SK-N-SH treated with all-trans-retinoic acid at 6 μM for 48 hours (cell line): ENCODE measurements around the gene PRKCE.

Experiments used
- ATAC-seq: fragments of 200-7000 bp; cut with Tn5 transposase; 3 replicates; pipeline ENCODE4 v1.9.1; 2020; ENCODE audit warnings: mild to moderate bottlenecking, moderate library complexity
- BACH2 ChIP-seq: fragments of 250-450 bp; sonication (Bioruptor Pico); IDR thresholded peaks from 2 replicates; pipeline ENCODE4 v1.9.0; 2021; ENCODE audit warnings: mild to moderate bottlenecking, borderline replicate concordance
- CSDC2 ChIP-seq: fragments of 250-450 bp; sonication (Bioruptor Pico); IDR thresholded peaks from 2 replicates; pipeline ENCODE4 v1.5.0; 2020; ENCODE audit warnings: mild to moderate bottlenecking, moderate library complexity
- CSRNP3 ChIP-seq: fragments of 250-450 bp; sonication (Bioruptor Pico); IDR thresholded peaks from 2 replicates; pipeline ENCODE4 v1.5.1; 2021; ENCODE audit warnings: mild to moderate bottlenecking, moderate library complexity
- ESRRG ChIP-seq: fragments of 250-450 bp; sonication (Bioruptor Pico); IDR thresholded peaks from 2 replicates; pipeline ENCODE4 v1.6.1; 2021; ENCODE audit warnings: mild to moderate bottlenecking
- GLIS3 ChIP-seq: fragments of 250-450 bp; sonication (Bioruptor Pico); IDR thresholded peaks from 2 replicates; pipeline ENCODE4 v1.5.0; 2020; ENCODE audit warnings: mild to moderate bottlenecking, moderate library complexity
- ISL1 ChIP-seq: fragments of 250-450 bp; sonication (Bioruptor Pico); IDR thresholded peaks from 2 replicates; pipeline ENCODE4 v2.1.2; 2022; ENCODE audit warnings: mild to moderate bottlenecking, moderate library complexity
- OSR1 ChIP-seq: fragments of 250-450 bp; sonication (Bioruptor Pico); IDR thresholded peaks from 2 replicates; pipeline ENCODE4 v1.8.0; 2022; ENCODE audit warnings: moderate library complexity, mild to moderate bottlenecking, inconsistent platforms
- PATZ1 ChIP-seq: fragments of 250-450 bp; sonication (Bioruptor Pico); IDR thresholded peaks from 2 replicates; pipeline ENCODE4 v1.8.0; 2020; ENCODE audit warnings: mild to moderate bottlenecking, moderate library complexity, borderline replicate concordance
- POU6F1 ChIP-seq: fragments of 250-450 bp; sonication (Bioruptor Pico); IDR thresholded peaks from 2 replicates; pipeline ENCODE4 v1.8.0; 2021; ENCODE audit warnings: low read depth, mild to moderate bottlenecking, moderate library complexity, borderline replicate concordance
- SNAI2 ChIP-seq: fragments of 250-450 bp; sonication (Bioruptor Pico); IDR thresholded peaks from 2 replicates; pipeline ENCODE4 v1.5.0; 2020; ENCODE audit warnings: mild to moderate bottlenecking, moderate library complexity
- TCF4 ChIP-seq: fragments of 250-450 bp; sonication (Bioruptor Pico); IDR thresholded peaks from 2 replicates; pipeline ENCODE4 v1.8.0; 2021; ENCODE audit warnings: mild to moderate bottlenecking, moderate library complexity, borderline replicate concordance
- TOX ChIP-seq: fragments of 250-450 bp; sonication (Bioruptor Pico); IDR thresholded peaks from 2 replicates; pipeline ENCODE4 v1.8.0; 2021; ENCODE audit warnings: mild to moderate bottlenecking, moderate library complexity, borderline replicate concordance
- TSHZ2 ChIP-seq: fragments of 250-450 bp; sonication (Bioruptor Pico); IDR thresholded peaks from 2 replicates; pipeline ENCODE4 v1.5.0; 2020; ENCODE audit warnings: mild to moderate bottlenecking, moderate library complexity
- ZC3H10 ChIP-seq: fragments of 250-450 bp; sonication (Bioruptor Pico); IDR thresholded peaks from 2 replicates; pipeline ENCODE4 v1.5.1; 2021; ENCODE audit warnings: mild to moderate bottlenecking, moderate library complexity
- ZFP3 ChIP-seq: fragments of 250-450 bp; sonication (Bioruptor Pico); IDR thresholded peaks from 2 replicates; pipeline ENCODE4 v1.5.0; 2020; ENCODE audit warnings: mild to moderate bottlenecking, moderate library complexity
- ZFP30 ChIP-seq: fragments of 450-650 bp; formaldehyde crosslinking; IDR thresholded peaks from 2 replicates; pipeline ENCODE4 v1.5.0; 2022; ENCODE audit warnings: mild to moderate bottlenecking, moderate library complexity
- ZNF565 ChIP-seq: fragments of 450-650 bp; formaldehyde crosslinking; conservative IDR thresholded peaks from 2 replicates; pipeline ENCODE4 v1.5.0; 2020; ENCODE audit warnings: low read depth, mild to moderate bottlenecking, moderate library complexity
- ZNF70 ChIP-seq: fragments of 450-650 bp; formaldehyde crosslinking; IDR thresholded peaks from 2 replicates; pipeline ENCODE4 v1.5.0; 2020; ENCODE audit warnings: mild to moderate bottlenecking, moderate library complexity
- ZNF8 ChIP-seq: fragments of 450-650 bp; formaldehyde crosslinking; IDR thresholded peaks from 2 replicates; pipeline ENCODE4 v1.5.0; 2020; ENCODE audit warnings: mild to moderate bottlenecking, moderate library complexity
- TF ChIP-seq, protein P1 (sequence below): fragments of 250-450 bp; sonication (Bioruptor Pico); IDR thresholded peaks from 2 replicates; pipeline ENCODE4 v1.5.1; 2020; ENCODE audit warnings: low read depth, mild to moderate bottlenecking, moderate library complexity

PRKCE gene

DNA sequence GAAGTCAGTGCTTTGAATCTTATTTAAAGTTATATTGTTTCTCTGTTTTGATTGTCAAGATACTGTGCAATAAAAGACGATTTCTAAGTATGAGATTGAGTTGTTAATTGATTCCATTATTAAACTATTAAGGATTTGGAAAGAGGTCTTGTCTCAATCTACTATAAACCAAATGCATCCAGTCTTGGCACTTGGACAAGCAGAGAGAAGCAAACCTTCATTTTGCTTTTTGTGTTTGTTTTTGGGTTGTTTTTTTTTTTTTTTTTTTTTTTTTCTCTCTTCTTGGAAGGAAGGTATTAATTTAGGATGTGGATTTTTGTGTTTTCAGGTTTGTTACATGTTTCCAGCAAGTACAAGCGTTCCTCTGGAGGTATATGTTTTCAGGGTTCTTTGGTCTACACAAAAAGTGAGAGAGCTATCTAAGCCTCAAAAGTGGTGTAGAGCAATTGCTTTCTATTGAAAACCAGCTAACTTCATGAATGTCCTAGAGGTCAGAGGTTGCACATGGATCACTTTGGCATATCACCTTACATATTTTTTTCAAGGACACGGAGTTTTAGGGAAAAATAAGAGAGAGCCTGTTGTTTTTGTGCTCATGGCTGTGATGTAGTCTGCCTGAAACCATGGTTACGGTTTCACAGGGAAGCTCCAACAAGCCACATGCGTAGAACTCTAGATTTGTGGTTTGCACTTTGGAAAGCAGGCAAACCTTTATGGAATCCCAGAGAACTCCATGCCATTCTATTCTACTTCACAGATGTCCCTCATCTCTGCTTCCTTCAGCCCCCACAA lies 1.8 kb downstream of the PRKCE start:
- ATAC-seq, result no peak
- TF ChIP-seq TCF4 (no peak), ZNF70 (CRISPR knock-in tag) (no peak), SNAI2 (CRISPR knock-in tag) (no peak), CSDC2 (no peak), ZFP3 (CRISPR knock-in tag) (no peak)

DNA sequence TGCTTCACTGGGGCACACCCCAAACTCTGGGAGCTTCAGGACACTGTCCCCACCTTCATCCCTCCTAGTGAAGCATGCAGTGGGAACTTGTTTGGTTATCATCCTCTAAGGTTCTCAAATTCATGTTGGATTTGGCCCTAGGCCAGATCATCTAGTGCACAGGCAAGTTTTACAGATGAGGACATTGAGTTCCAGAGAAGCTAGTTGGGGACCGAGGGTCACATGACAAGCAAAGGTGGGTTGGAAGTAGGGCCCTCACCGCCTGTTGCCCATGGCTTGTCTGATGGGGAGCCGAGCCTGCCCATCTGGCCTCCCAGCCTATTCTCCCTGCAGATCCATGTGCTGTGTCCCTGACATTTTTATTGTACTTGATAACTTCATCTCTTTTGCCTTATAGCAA lies 2.8 kb downstream of the PRKCE start:
- TF ChIP-seq ZC3H10, result no peak
- TF ChIP-seq CSDC2, result no peak
- no peak for TF ChIP-seq POU6F1 (CRISPR knock-in tag)
- TF ChIP-seq TCF4, result no peak
- no peak for TF ChIP-seq CSRNP3 (CRISPR knock-in tag)
- no peak for TF ChIP-seq PATZ1 (CRISPR knock-in tag)
- TF ChIP-seq ZFP30 (CRISPR knock-in tag), result no peak
- TF ChIP-seq ZNF565 (CRISPR knock-in tag), result no peak
- TF ChIP-seq TSHZ2 (CRISPR knock-in tag), result no peak
- no peak for TF ChIP-seq TOX
- TF ChIP-seq ZFP3 (CRISPR knock-in tag), result no peak
- TF ChIP-seq ISL1, result no peak
- no peak for TF ChIP-seq GLIS3

DNA sequence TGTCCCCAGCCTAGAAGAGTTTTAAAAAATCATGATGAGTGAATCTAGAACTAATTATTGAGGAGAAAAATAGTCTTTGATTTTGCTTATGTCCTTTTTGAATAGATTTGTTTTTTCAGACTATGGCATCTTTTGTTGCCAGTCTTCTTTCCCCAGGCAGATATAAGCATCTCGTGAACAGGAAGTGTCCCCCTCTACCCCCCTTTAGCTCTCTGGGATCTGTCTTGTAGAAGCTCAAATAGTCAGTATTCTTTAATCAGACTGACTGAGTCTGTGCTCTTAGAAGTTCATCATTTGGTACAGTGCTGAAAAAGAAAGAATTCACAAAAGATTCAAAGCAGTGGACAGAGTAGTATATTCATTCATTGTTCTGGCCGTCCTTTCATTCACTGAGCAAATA lies 10.4 kb downstream of the PRKCE start:
- TF ChIP-seq TOX (no peak), ZFP30 (CRISPR knock-in tag) (no peak), CSDC2 (no peak), ZNF8 (no peak), ZNF565 (CRISPR knock-in tag) (no peak), OSR1 (no peak), ZC3H10 (no peak), BACH2 (CRISPR knock-in tag) (no peak), SNAI2 (CRISPR knock-in tag) (no peak), TSHZ2 (CRISPR knock-in tag) (no peak), ESRRG (CRISPR knock-in tag) (no peak), POU6F1 (CRISPR knock-in tag) (no peak), CSRNP3 (CRISPR knock-in tag) (no peak), ZFP3 (CRISPR knock-in tag) (no peak)
- TF ChIP-seq, protein P1, sequence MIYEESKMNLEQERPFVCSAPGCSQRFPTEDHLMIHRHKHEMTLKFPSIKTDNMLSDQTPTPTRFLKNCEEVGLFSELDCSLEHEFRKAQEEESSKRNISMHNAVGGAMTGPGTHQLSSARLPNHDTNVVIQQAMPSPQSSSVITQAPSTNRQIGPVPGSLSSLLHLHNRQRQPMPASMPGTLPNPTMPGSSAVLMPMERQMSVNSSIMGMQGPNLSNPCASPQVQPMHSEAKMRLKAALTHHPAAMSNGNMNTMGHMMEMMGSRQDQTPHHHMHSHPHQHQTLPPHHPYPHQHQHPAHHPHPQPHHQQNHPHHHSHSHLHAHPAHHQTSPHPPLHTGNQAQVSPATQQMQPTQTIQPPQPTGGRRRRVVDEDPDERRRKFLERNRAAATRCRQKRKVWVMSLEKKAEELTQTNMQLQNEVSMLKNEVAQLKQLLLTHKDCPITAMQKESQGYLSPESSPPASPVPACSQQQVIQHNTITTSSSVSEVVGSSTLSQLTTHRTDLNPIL (CRISPR knock-in tag), result no peak
- TF ChIP-seq, all 23 proteins: peak for 0
- no peak for ATAC-seq

More for the DNA sequence above, 2.8 kb downstream of the PRKCE start:
- no peak for ATAC-seq
